ENCODE measurements around the gene CLINT1.

CLINT1 gene

GRCh38 chr5:157744051-157745011 is 114.6 kb downstream of the CLINT1 start:
- TF ChIP-seq GATA3 (IDR thresholded peaks at IDR 0.05; ENCODE audit: low read depth, low read length) (no peak), GATA2 (IDR thresholded peaks at IDR 0.05; ENCODE audit: low read depth, low read length) (no peak)

- TF ChIP-seq GATA2 (IDR thresholded peaks at IDR 0.05; ENCODE audit: low read depth, low read length) (no peak), GATA3 (IDR thresholded peaks at IDR 0.05; ENCODE audit: low read depth, low read length) (no peak)
These were observed 115.5 kb downstream of the CLINT1 start, which contains the start of gene LSM11 for GRCh38 chr5:157743163-157744050. Gene LSM11, plus strand, starts transcription at chr5:157743712. Its CDS starts 39 bp downstream, at chr5:157743751.

- TF ChIP-seq GATA2 (IDR thresholded peaks at IDR 0.05; ENCODE audit: low read depth, low read length) (no peak), GATA3 (IDR thresholded peaks at IDR 0.05; ENCODE audit: low read depth, low read length) (no peak)
These were observed 117.8 kb downstream of the CLINT1 start for GRCh38 chr5:157741131-157741530.

GRCh38 chr5:157740229-157740610 is 118.7 kb downstream of the CLINT1 start:
- TF ChIP-seq GATA3 (IDR thresholded peaks at IDR 0.05; ENCODE audit: low read depth, low read length) = no peak
- TF ChIP-seq GATA2 (IDR thresholded peaks at IDR 0.05; ENCODE audit: low read depth, low read length) = no peak

- TF ChIP-seq GATA3 (IDR thresholded peaks at IDR 0.05; ENCODE audit: low read depth, low read length) (no peak), GATA2 (IDR thresholded peaks at IDR 0.05; ENCODE audit: low read depth, low read length) (no peak)
These were observed 119.3 kb downstream of the CLINT1 start for GRCh38 chr5:157739388-157740228.

- TF ChIP-seq GATA2 (IDR thresholded peaks at IDR 0.05; ENCODE audit: low read depth, low read length) = no peak
- no peak for TF ChIP-seq GATA3 (IDR thresholded peaks at IDR 0.05; ENCODE audit: low read depth, low read length)
These were observed 123.0 kb downstream of the CLINT1 start for GRCh38 chr5:157735991-157736390.
